RWPE2 (cell line): ENCODE data around the gene NT5M.
A peak's percentile ranks its signal among the peaks of the same experiment; 100 is the strongest.

Source experiments
- ATAC-seq: fragments of 200-7000 bp; cut with Tn5 transposase; 3 replicates; pipeline ENCODE4 v1.9.1; 2021; ENCODE audit warnings: low read depth
- DNase-seq: peaks from one replicate; pipeline ENCODE4 v3.0.0-alpha.2; 2020; ENCODE audit warnings: low spot score
- H3K27ac ChIP-seq: fragments of 450-650 bp; 2 replicates; pipeline ENCODE4 v1.5.1; 2017; ENCODE audit warnings: mild to moderate bottlenecking; ENCODE audit not compliant: poor library complexity, severe bottlenecking
- H3K27me3 ChIP-seq: fragments of 250-450 bp; sonication (Bioruptor Pico); 2 replicates; pipeline ENCODE4 v1.5.1; 2021; ENCODE audit warnings: mild to moderate bottlenecking, moderate library complexity; ENCODE audit not compliant: insufficient read depth, poor library complexity, severe bottlenecking
- H3K36me3 ChIP-seq: fragments of 250-450 bp; sonication (Bioruptor Pico); 2 replicates; pipeline ENCODE4 v1.5.1; 2020; ENCODE audit warnings: low read depth, mild to moderate bottlenecking, moderate library complexity
- H3K4me1 ChIP-seq: fragments of 250-450 bp; sonication (Bioruptor Pico); 2 replicates; pipeline ENCODE4 v1.5.1; 2021; ENCODE audit warnings: mild to moderate bottlenecking, moderate library complexity; ENCODE audit not compliant: insufficient read depth, poor library complexity, severe bottlenecking
- H3K4me3 ChIP-seq: fragments of 250-450 bp; sonication (Bioruptor Pico); 2 replicates; pipeline ENCODE4 v1.5.1; 2021; ENCODE audit warnings: mild to moderate bottlenecking, moderate library complexity; ENCODE audit not compliant: severe bottlenecking
- H3K9me3 ChIP-seq: fragments of 250-450 bp; sonication (Bioruptor Pico); 2 replicates; pipeline ENCODE4 v1.5.1; 2021; ENCODE audit warnings: mild to moderate bottlenecking, moderate library complexity; ENCODE audit not compliant: severe bottlenecking
- TF ChIP-seq, protein P1 (sequence below): fragments of 450-650 bp; IDR thresholded peaks from one replicate; pipeline ENCODE4 v1.5.1; 2017; ENCODE audit warnings: mild to moderate bottlenecking, moderate library complexity; ENCODE audit not compliant: poor library complexity, severe bottlenecking

The NT5M gene

DNA sequence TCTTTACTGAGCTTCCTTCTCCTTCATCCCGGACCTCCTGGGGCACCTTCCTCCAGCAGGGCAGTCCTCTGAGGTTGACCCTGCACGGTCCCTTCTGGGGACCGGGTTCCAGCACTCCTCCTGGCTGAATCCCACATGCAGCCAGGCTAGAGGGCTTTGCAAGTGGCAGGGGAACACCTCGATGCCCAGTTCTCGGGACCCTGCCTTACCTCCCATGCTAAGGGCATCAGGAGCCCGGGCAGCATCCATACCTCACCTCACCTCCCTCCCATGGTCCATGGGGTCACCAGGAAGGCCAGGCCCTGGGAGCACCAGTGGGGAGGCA, 81.1 kb downstream of the NT5M start:
- ATAC-seq (no peak), DNase-seq (no peak)
- Histone ChIP-seq H3K9me3 (no peaks in the 10 kb centered on the region), H3K4me1 (peaks cover 7% of the 10 kb centered on the region), H3K27me3 (peaks cover 15% of the 10 kb centered on the region), H3K4me3 (no peak overlapping the region), H3K36me3 (no peaks in the 10 kb centered on the region), H3K27ac (no peak overlapping the region)
- TF ChIP-seq, protein P1, sequence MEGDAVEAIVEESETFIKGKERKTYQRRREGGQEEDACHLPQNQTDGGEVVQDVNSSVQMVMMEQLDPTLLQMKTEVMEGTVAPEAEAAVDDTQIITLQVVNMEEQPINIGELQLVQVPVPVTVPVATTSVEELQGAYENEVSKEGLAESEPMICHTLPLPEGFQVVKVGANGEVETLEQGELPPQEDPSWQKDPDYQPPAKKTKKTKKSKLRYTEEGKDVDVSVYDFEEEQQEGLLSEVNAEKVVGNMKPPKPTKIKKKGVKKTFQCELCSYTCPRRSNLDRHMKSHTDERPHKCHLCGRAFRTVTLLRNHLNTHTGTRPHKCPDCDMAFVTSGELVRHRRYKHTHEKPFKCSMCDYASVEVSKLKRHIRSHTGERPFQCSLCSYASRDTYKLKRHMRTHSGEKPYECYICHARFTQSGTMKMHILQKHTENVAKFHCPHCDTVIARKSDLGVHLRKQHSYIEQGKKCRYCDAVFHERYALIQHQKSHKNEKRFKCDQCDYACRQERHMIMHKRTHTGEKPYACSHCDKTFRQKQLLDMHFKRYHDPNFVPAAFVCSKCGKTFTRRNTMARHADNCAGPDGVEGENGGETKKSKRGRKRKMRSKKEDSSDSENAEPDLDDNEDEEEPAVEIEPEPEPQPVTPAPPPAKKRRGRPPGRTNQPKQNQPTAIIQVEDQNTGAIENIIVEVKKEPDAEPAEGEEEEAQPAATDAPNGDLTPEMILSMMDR = no peak

DNA sequence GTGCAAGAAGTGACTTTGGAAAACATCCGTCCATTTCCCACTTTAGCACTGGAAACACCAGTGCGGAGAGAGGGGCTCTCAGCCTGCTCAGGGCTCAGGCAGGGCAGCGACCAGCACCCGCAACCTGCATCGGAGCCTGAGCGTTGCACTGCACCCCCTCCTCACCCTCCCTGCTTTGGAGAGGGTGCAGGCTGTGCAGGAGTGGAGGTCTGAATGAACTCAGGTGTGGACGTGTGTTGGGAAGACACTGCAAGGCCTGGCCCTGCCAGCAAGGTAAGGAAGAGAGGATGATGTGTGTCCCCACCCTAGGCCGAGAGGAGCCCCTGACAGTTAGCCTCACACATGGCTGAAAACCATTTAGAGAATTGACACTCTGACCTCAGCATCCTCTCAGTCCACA, 81.8 kb downstream of the NT5M start:
- ATAC-seq (no peak), DNase-seq (no peak)
- TF ChIP-seq, protein P1 = no peak
- Histone ChIP-seq H3K27ac (no peak overlapping the region), H3K9me3 (no peaks in the 10 kb centered on the region), H3K4me1 (peaks cover 7% of the 10 kb centered on the region), H3K4me3 (no peak overlapping the region), H3K36me3 (no peaks in the 10 kb centered on the region), H3K27me3 (peaks cover 15% of the 10 kb centered on the region)

DNA sequence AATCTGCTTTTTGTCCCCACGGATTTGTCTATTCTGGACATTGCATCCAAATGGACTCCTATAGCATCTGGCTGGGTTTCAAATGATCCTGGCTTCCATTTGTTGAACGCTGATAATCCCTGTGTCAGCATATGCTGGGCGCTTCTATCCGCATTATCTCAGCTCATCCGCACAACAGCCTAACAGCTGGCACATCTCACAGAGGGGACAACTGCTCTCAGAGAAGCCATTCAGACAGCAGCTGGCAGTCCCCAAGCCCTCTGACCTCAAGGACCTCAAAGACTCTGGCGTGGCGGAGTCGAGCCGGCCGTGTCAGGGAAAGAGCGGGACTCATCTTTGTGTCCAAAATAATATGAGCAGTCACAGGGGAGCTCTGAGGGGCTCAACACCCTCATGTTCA, 82.3 kb downstream of the NT5M start:
- TF ChIP-seq, protein P1 = no peak
- Histone ChIP-seq H3K9me3 (no peaks in the 10 kb centered on the region), H3K27ac (no peak overlapping the region), H3K4me3 (no peak overlapping the region), H3K27me3 (peaks cover 9% of the 10 kb centered on the region), H3K4me1 (peaks cover 7% of the 10 kb centered on the region), H3K36me3 (no peaks in the 10 kb centered on the region)
- ATAC-seq = no peak
- DNase-seq = no peak

DNA sequence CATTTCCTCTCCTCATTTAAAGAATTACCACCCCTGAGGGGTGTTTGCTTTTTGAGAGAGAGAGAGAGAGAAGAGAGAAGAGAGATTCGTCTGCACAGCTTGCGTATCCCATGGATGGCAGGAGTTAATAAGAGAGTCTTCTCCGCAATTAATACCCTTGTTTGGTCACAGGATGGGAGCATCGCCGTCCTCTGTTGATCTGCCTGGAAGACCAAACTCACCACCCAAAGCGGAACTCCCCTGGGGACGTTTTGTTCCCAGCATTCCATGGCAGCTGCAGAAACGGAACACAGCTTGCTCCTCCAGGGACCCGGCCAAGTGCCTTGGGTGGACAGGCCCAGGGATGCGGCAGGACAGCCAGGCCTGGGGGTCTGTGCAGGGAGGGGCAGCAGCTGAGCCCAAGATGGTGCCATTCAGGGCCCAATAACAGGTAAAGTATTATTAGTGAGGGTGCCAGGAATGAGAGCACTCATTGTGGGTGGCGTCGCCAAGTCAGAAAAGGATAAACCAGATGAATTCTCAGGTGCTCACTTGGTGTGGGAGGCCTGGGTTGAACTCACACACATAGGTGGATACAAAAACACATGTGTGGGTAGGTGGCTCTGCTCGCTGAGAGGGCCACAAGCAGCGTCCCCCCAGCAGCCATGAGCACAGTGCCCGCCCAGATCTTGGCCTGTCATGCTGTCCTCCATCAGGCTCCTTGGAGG, 83.1 kb downstream of the NT5M start:
- H3K27me3 ChIP-seq = peaks cover 8% of the 10 kb centered on the region
- H3K4me3 ChIP-seq = no peak overlapping the region
- H3K36me3 ChIP-seq = no peaks in the 10 kb centered on the region
- H3K4me1 ChIP-seq = peaks cover 7% of the 10 kb centered on the region
- TF ChIP-seq, protein P1 = no peak
- ATAC-seq (no peak), DNase-seq (no peak)
- H3K9me3 ChIP-seq = no peaks in the 10 kb centered on the region
- H3K27ac ChIP-seq = no peak overlapping the region

DNA sequence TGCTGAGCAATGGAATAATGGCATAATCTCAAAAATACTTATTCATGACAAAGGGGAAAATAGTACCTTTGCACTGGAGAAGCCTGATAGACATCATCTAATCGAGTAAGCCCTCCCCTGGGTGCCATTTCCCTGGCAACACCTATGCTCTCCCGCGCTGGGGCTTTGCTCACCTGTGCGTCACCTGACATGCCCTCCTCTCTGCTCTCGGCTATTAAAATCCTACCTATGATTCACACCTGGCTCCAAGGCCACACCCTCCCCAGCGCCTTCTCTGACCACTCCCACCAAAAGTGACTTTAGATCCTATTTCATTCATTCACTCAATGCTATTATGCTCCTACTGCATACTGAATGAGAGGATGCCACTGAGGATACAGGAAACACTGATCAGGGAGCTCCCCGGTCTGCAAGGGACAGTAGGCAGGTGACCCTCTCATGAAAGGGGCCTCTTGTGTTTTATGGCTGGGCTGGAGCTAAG, 83.9 kb downstream of the NT5M start:
- Histone ChIP-seq H3K27ac (peak overlapping the region; percentile 3), H3K4me1 (peaks cover 7% of the 10 kb centered on the region), H3K27me3 (peaks cover 2% of the 10 kb centered on the region), H3K4me3 (no peak overlapping the region), H3K36me3 (no peaks in the 10 kb centered on the region), H3K9me3 (no peaks in the 10 kb centered on the region)
- ATAC-seq = peak; percentile 94
- TF ChIP-seq, protein P1 = no peak
- DNase-seq = peak; percentile 87
